ENCODE data around the gene RASGEF1B.

The RASGEF1B gene

GRCh38 chr4:81404741-81405140 lies 67.0 kb downstream of the RASGEF1B start:
- TF ChIP-seq CTCF (IDR thresholded peaks at IDR 0.05; ENCODE audit: control insufficient read depth, extremely low read depth, insufficient read depth): no peak
- no peak for DNase-seq (ENCODE audit: low read depth)
- no peak overlapping the region for H3K4me3 ChIP-seq (ENCODE audit: low read depth, low read length)

- H3K4me3 ChIP-seq (ENCODE audit: low read depth, low read length): no peak overlapping the region
- no peak for DNase-seq (ENCODE audit: low read depth)
- TF ChIP-seq CTCF (IDR thresholded peaks at IDR 0.05; ENCODE audit: control insufficient read depth, extremely low read depth, insufficient read depth): peak; percentile 59
Measured at GRCh38 chr4:81404294-81404693, 67.4 kb downstream of the RASGEF1B start.

GRCh38 chr4:81399306-81400086 lies 72.2 kb downstream of the RASGEF1B start:
- no peak for DNase-seq (ENCODE audit: low read depth)
- no peak overlapping the region for H3K4me3 ChIP-seq (ENCODE audit: low read depth, low read length)
- TF ChIP-seq CTCF (IDR thresholded peaks at IDR 0.05; ENCODE audit: control insufficient read depth, extremely low read depth, insufficient read depth): no peak

GRCh38 chr4:81398379-81398778 lies 73.3 kb downstream of the RASGEF1B start:
- TF ChIP-seq CTCF (IDR thresholded peaks at IDR 0.05; ENCODE audit: control insufficient read depth, extremely low read depth, insufficient read depth): no peak
- no peak overlapping the region for H3K4me3 ChIP-seq (ENCODE audit: low read depth, low read length)
- no peak for DNase-seq (ENCODE audit: low read depth)

GRCh38 chr4:81397635-81398034 lies 74.1 kb downstream of the RASGEF1B start:
- DNase-seq (ENCODE audit: low read depth): no peak
- TF ChIP-seq CTCF (IDR thresholded peaks at IDR 0.05; ENCODE audit: control insufficient read depth, extremely low read depth, insufficient read depth): no peak
- no peak overlapping the region for H3K4me3 ChIP-seq (ENCODE audit: low read depth, low read length)

- TF ChIP-seq CTCF (IDR thresholded peaks at IDR 0.05; ENCODE audit: control insufficient read depth, extremely low read depth, insufficient read depth): no peak
- H3K4me3 ChIP-seq (ENCODE audit: low read depth, low read length): no peak overlapping the region
- no peak for DNase-seq (ENCODE audit: low read depth)
Measured at GRCh38 chr4:81395239-81395638, 76.5 kb downstream of the RASGEF1B start.

- no peak for TF ChIP-seq CTCF (IDR thresholded peaks at IDR 0.05; ENCODE audit: control insufficient read depth, extremely low read depth, insufficient read depth)
- no peak for DNase-seq (ENCODE audit: low read depth)
- H3K4me3 ChIP-seq (ENCODE audit: low read depth, low read length): no peak overlapping the region
Measured at GRCh38 chr4:81392164-81392563, 79.5 kb downstream of the RASGEF1B start.
